Measurements from ENCODE around the gene KRT79.
"Not testable (repeated sequence)": the region's sequence is repeated elsewhere in the genome, so short reads cannot be mapped to it uniquely, and the experiment has no call there.

GRCh38 chr12:52795332-52795674 lies 38.8 kb downstream of the KRT79 start:
- TF ChIP-seq CTCF (conservative IDR thresholded peaks at IDR 0.05 in 1 of 2, IDR thresholded peaks at IDR 0.05 in 1 of 2; ENCODE audit: extremely low read depth in 1 of 2, insufficient read depth in 1 of 2, low read depth in 1 of 2, low read length in 2 of 2); EZH2 (IDR thresholded peaks at IDR 0.05; ENCODE audit: borderline replicate concordance, low read length): not testable (repeated sequence)

All from mammary epithelial cell (primary cell).